GM21619 (cell line): Measurements from ENCODE around the gene TEKT1.
"Not testable (repeated sequence)": the region's sequence is repeated elsewhere in the genome, so short reads cannot be mapped to it uniquely, and the experiment has no call there.

ENCODE experiments used
- ATAC-seq: cut with Tn5 transposase; IDR thresholded peaks from one replicate; pipeline ENCODE4 v1.9.1; 2021; ENCODE audit not compliant: unreplicated experiment

Gene TEKT1

GRCh38 chr17:6831661-6832263, at the start of gene TEKT1:
Gene TEKT1 (minus strand): TSS chr17:6831729. CDS start chr17:6830376, 1,353 bp downstream.
- ATAC-seq = no peak

DNA sequence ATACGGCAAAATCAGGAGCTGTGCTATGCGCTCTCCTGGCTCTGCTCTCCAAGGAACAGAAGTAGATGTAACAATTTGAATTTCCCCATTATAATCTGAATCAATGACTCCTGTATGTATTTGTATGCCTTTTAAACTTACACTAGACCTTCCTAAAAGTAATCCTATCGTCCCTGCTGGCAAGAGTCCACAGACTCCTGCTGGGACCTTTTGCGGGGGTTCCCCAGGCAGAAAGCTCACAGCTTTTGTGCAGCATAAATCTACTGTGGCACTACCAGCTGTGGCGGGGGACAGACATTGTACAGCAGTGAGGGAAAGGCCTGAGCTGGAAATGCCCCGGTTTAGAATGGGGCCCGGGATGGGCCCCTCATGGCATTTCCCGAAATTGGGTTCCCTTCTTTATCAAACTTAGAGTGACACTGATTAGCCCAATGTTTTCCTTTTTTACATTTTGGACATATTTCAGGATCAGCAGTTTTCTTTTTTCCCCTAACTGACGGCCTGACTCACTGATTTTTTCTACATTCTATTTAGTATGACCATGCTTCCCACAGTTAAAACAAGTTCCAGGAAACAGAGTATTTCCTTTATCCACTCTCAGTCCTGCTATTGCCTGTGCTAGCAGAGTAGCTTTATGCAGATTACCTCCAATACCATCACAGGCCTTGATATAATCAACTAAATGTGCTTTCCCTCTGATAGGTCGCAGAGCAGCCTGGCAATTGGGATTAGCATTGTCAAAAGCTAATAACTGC, 47.9 kb upstream of the TEKT1 start:
- ATAC-seq = not testable (repeated sequence)

DNA sequence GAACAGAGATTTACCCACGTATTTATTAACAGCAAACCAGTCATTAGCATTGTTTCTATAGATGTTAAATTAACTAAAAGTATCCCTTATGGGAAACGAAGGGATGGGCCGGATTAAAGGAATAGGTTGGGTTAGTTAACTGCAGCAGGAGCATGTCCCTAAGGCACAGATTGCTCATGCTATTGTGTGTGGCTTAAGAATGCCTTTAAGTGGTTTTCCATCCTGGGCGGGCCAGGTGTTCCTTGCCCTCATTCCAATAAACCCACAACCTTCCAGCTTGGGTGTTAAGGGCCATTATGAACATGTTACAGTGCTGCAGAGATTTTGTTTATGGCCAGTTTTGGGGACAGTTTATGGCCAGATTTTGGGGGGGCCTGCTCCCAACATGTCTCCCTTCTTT, 43.7 kb upstream of the TEKT1 start:
- ATAC-seq = not testable (repeated sequence)

- ATAC-seq = no peak
Observed at GRCh38 chr17:6872936-6873335, 41.4 kb upstream of the TEKT1 start.

GRCh38 chr17:6870841-6871240, 39.3 kb upstream of the TEKT1 start:
- ATAC-seq = no peak

GRCh38 chr17:6868582-6868981, 37.1 kb upstream of the TEKT1 start:
- no peak for ATAC-seq

- no peak for ATAC-seq
Observed at GRCh38 chr17:6867849-6868248, 36.3 kb upstream of the TEKT1 start.

DNA sequence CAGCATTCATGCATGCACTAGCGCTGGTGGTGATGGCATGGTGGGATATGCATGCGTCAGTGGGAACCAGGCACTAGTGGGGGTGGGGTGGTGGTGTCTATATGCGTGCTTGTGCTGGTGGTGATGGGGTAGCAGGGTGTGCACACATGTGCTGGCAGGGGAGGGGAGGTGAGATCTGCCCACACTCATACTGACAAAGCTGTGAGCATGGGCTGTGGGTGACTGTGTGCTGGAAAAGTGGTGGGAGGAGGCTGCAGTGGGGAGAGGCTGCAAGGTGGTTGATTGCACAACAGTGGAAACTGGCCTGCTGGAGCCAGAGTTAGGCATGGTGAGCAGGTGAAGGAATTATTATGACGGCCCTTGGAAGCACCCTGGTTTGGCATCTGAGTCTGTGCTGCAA, 31.3 kb upstream of the TEKT1 start:
- ATAC-seq = no peak

DNA sequence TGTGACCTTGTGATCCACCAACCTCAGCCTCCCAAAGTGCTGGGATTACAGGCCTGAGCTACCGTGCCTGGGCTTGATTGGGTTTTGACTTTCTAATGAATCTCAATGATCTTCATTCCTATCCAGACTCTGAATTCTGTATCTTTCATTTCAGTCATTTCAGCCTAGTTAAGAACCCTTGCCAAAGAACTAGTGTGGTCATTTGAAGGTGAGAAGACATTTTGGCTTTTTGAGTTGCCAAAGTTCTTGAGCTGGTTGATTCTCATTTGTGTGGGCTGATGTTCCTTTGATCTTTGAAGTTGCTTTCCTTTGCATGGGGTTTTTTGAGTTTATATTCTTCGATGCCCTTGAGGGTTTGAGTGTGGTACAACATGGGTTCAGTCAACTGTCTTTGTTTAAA, 30.6 kb upstream of the TEKT1 start:
- ATAC-seq = no peak

- ATAC-seq = no peak
Observed at GRCh38 chr17:6857904-6858303, 26.4 kb upstream of the TEKT1 start.

DNA sequence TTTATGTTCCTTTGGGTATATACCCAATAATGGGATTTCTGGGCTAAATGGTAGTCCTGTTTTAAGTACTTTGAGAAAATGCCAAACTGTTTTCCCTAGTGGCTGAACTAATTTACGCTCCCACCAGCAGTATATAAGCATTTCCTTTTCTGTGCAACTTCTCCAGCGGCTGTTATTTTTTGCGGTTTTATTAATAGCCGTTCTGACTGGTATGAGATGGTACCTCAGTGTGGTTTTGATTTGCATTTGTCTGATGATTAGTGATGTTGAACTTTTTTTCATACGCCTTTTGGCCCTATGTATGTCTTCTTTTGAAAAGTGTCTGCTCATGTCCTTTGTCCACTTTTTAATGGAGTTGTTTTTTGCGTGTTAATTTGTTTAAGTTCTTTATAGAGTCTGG, 25.8 kb upstream of the TEKT1 start:
- ATAC-seq = no peak

- no peak for ATAC-seq
Observed at GRCh38 chr17:6856051-6856450, 24.5 kb upstream of the TEKT1 start.

GRCh38 chr17:6853764-6854442, 22.4 kb upstream of the TEKT1 start:
- no peak for ATAC-seq

DNA sequence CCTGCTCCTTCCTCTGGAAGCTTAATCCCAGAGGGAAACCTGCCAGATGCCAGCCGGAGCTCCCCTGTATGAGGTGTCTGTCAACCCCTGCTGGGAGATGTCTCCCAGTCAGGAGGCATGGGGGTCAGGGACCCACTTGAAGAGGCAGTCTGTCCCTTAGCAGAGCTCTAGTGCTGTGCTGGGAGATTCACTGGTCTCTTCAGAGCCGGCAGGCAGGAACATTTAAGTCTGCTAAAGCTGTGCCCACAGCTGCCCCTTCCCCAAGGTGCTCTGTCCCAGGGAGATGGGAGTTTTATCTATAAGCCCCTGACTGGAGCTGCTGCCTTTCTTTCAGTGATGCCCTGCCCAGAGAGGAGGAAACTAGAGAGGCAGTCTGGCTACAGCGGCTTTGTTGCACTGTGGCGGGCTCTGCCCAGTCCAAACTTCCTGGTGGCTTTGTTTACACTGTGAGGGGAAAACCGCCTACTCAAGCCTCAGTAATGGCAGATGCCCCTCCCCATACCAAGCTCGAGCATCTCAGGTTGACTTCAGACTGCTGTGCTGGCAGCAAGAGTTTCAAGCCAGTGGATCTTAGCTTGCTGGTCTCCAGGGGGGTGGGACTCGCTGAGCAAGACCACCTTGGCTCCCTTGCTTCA, 17.1 kb upstream of the TEKT1 start:
- ATAC-seq = not testable (repeated sequence)

DNA sequence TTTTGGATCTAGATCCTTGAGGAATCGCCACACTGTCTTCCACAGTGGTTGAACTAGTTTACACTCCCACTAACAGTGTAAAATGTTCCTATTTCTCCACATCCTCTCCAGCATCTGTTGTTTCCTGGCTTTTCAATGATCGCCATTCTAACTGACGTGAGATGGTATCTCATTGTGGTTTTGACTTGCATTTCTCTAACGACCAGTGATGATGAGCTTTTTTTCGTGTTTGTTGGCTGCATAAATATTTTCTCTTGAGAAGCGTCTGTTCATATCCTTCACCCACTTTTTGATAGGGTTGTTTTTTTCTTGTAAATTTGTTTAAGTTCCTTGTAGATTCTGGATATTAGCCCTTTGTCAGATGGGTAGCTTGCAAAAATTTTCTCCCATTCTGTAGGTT, 14.6 kb upstream of the TEKT1 start:
- not testable (repeated sequence) for ATAC-seq

DNA sequence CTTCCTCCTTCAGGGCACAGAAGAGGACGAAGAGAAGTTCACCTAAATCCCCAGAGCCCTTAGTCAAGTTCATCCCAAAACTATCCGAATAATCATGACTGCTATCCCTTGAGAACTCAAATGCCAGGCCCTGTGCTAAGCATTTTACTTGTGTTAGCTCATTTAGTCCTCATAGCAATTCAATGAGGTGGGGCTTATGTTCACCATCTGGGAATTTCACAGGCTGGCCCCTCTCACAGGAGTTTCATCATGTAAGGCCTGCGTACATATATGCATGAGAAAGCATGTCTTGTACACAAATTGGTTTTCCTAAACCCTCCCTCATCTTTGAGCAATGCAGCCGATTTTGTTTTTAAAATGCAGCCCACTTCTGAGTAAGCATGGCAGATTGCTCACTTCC, 12.9 kb upstream of the TEKT1 start:
- not testable (repeated sequence) for ATAC-seq

DNA sequence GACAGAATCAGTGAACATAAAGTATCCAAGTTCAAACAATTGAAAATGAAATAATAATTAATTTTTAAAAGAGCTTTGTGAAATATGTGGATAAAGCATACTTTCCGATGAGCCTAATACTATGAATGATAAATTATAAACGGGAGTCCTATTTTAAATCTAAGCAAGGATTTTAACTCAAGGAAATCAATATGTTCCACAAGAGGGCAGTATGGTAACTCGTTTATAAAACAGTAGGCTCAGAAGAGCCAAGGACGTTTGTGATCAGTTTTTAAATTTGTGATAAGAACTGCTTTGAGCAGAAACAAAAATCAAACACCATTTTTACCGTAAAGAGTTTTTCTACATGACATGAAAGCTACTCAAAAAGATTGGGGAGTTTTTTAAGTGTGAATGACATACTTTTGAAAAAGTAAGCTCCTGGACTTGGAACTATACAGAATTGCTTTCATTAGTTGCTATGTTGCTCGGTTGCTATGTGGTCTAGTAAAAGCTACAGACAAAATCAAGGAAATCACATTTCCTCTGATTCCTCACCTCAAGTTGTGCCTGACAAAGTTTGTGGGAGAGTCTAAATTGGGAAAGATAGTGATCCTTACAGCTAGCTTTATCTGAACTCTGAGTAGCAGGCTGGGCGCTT, 11.8 kb upstream of the TEKT1 start:
- ATAC-seq = no peak

GRCh38 chr17:6841769-6842168, 10.2 kb upstream of the TEKT1 start:
- ATAC-seq = not testable (repeated sequence)

DNA sequence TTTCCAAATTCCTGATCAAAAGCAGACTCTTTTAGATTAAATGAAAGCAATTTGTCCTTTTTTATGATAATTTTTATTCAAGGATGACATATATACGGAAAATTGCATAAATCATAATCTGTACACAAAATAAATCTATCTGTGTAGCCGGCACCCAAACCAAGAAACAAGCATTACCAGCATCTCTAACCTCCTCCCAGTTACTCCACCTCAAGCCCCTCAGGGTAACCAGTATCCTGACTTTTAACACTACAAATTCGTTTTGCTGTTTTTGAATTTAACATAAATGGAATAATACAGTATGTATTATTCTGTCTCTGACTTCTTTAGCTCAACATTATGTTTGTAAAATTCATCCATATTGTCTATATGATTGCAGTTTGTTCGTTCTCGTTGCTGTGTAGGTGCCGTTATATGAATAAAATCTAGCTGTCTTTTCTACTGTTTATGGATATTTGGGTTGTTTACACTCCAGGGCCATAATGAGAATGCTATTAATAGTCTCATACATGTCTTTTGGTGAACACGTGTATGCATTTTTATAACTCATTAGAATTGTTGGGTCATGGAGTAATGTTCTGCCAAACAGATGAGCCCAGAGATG, 1.0 kb downstream of the TEKT1 start:
- no peak for ATAC-seq

GRCh38 chr17:6823011-6823442, 8.5 kb downstream of the TEKT1 start:
- ATAC-seq = no peak

DNA sequence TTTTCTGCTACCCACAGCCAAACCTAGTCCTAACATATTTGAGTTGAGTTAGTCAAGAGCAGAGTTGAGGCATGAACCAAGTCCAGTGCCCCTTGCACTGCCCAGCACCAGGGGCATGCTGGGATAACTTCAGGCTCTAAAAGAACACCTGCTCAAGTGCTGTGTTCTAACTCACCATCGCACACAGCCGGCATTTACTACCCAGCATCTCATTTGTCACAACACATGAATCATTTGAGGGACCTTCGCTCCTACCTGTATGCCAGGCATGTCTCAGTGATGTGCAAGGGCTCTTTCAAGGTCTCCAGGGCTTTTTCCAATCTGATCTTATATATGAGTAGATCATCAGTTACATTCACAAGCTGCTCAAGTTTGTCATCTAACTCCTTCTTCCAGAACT, 12.6 kb downstream of the TEKT1 start:
- no peak for ATAC-seq
